B cell (primary cell): ENCODE data around the gene ZFP92. TPM values are rescaled to one million over a fixed set of nuclear protein-coding genes. Genes with fewer than 3 reads are reported as not detected.

Source experiments
- ATAC-seq: fragments of 200-7000 bp; cut with Tn5 transposase; one replicate; pipeline ENCODE4 v1.10.0; 2021; ENCODE audit warnings: low read depth, mild to moderate bottlenecking, moderate number of reproducible peaks, moderate library complexity
- CTCF ChIA-PET: fragments of 350-600 bp; sonication (Branson Sonifier 250); formaldehyde crosslinking; loops from one replicate; lab custom pipeline; 2021; ENCODE audit warnings: antibody characterized with exemption, inconsistent platforms; lab: Charles Lee
- POLR2A ChIA-PET: fragments of 350-600 bp; sonication (Branson Sonifier 250); formaldehyde crosslinking; loops from one replicate; lab custom pipeline; 2021; ENCODE audit warnings: antibody characterized with exemption; lab: Charles Lee
- DNase-seq: peaks from one replicate; pipeline ENCODE4 v3.0.0; 2013
- H2AFZ ChIP-seq: 2 replicates; pipeline ENCODE4 v1.6.1; 2012; ENCODE audit warnings: mild to moderate bottlenecking, low read depth, low read length; ENCODE audit not compliant: insufficient read depth, poor library complexity, severe bottlenecking
- H3K27ac ChIP-seq, 2 donors: 1 replicate in 1 of 2; 2 replicates in 1 of 2; pipeline ENCODE4 v1.5.1; 2012 to 2013; ENCODE audit warnings: low read length in 2 of 2, mild to moderate bottlenecking in 2 of 2, moderate library complexity in 1 of 2
- H3K27me3 ChIP-seq, 4 experiments: fragments of 200-600 bp in 1 of 4; sonication (generic) in 1 of 4; replicated peaks in 1 of 4; 1 replicate in 2 of 4; 2 replicates in 2 of 4; pipeline versions ENCODE4 v1.6.1 to v1.7.0; 2013 to 2016; ENCODE audit warnings: low read length in 3 of 4, mild to moderate bottlenecking in 2 of 4, mixed read lengths in 1 of 4, moderate library complexity in 1 of 4; ENCODE audit not compliant: insufficient read depth in 4 of 4, control insufficient read depth in 3 of 4; ENCODE audit errors: control extremely low read depth in 1 of 4
- H3K36me3 ChIP-seq, 2 experiments: replicated peaks in 1 of 2; 1 replicate in 1 of 2; 2 replicates in 1 of 2; pipeline versions ENCODE4 v1.6.1 to v1.7.1; 2013; ENCODE audit warnings: low read length in 1 of 2; ENCODE audit not compliant: insufficient read depth in 2 of 2, control insufficient read depth in 1 of 2; ENCODE audit errors: control extremely low read depth in 1 of 2, extremely low read depth in 1 of 2
- H3K4me1 ChIP-seq, 2 donors: fragments of 200-600 bp in 1 of 2; sonication (generic) in 1 of 2; 1 replicate in 1 of 2; 2 replicates in 1 of 2; pipeline versions ENCODE4 v1.5.1 to v1.6.1; 2013 to 2017; ENCODE audit warnings: low read length in 2 of 2; ENCODE audit not compliant: control insufficient read depth in 2 of 2, insufficient read depth in 2 of 2
- H3K4me2 ChIP-seq: replicated peaks from 2 replicates; pipeline ENCODE3; 2012; ENCODE audit warnings: mild to moderate bottlenecking, low read depth, low read length; ENCODE audit not compliant: poor library complexity, severe bottlenecking
- H3K4me3 ChIP-seq, 5 experiments: fragments of 200-600 bp in 1 of 5; sonication (generic) in 1 of 5; 1 replicate in 3 of 5; 2 replicates in 2 of 5; pipeline versions ENCODE4 v1.5.1 to v1.7.0; 2011 to 2016; ENCODE audit warnings: low read length in 4 of 5, mild to moderate bottlenecking in 4 of 5, low read depth in 2 of 5, control low read depth in 1 of 5, moderate library complexity in 1 of 5; ENCODE audit not compliant: insufficient read depth in 1 of 5; ENCODE audit errors: control extremely low read depth in 1 of 5, extremely low read depth in 1 of 5
- H3K79me2 ChIP-seq: fragments of 200-600 bp; sonication (generic); one replicate; pipeline ENCODE4 v1.6.0; 2016; ENCODE audit warnings: low read length; ENCODE audit not compliant: control insufficient read depth, insufficient read depth
- H3K9ac ChIP-seq: fragments of 200-600 bp; sonication (generic); 2 replicates; pipeline ENCODE4 v1.6.1; 2017; ENCODE audit warnings: mild to moderate bottlenecking, low read length, moderate library complexity
- H3K9me3 ChIP-seq, 3 donors: one replicate each; pipeline versions ENCODE4 v1.6.1 to v1.7.1; 2013; ENCODE audit warnings: low read length in 2 of 3; ENCODE audit not compliant: control insufficient read depth in 2 of 3, insufficient read depth in 1 of 3; ENCODE audit errors: control extremely low read depth in 1 of 3
- H4K20me1 ChIP-seq: 2 replicates; pipeline ENCODE4 v1.6.0; 2012; ENCODE audit warnings: mild to moderate bottlenecking, low read length; ENCODE audit not compliant: insufficient read depth, control insufficient read depth, poor library complexity, severe bottlenecking
- H3K27ac Mint-ChIP-seq: one replicate; pipeline ENCODE4 v1.8.0; 2021; ENCODE audit warnings: mixed read lengths
- H3K27me3 Mint-ChIP-seq: one replicate; pipeline ENCODE4 v1.8.0; 2021; ENCODE audit warnings: mixed read lengths
- H3K4me1 Mint-ChIP-seq: one replicate; pipeline ENCODE4 v1.8.0; 2021; ENCODE audit warnings: mixed read lengths
- H3K4me3 Mint-ChIP-seq: one replicate; pipeline ENCODE4 v1.8.0; 2021; ENCODE audit warnings: mixed read lengths
- H3K9me3 Mint-ChIP-seq: one replicate; pipeline ENCODE4 v1.8.0; 2022; ENCODE audit warnings: mixed read lengths; ENCODE audit not compliant: insufficient read depth
- EZH2 ChIP-seq: IDR thresholded peaks from 2 replicates; pipeline ENCODE4 v1.6.1; 2012; ENCODE audit warnings: borderline replicate concordance, low read depth, mild to moderate bottlenecking, moderate library complexity, low read length; ENCODE audit not compliant: insufficient read depth, poor library complexity, severe bottlenecking
- WGBS: methylation state at CpG from one replicate; pipeline ENCODE4 v1.1.5; 2013; ENCODE audit warnings: missing lambda C conversion rate; ENCODE audit not compliant: insufficient coverage; 5-methylcytosine and 5-hydroxymethylcytosine counted together
- intact Hi-C: fragments of 100-400 bp; cut with micrococcal nuclease; formaldehyde crosslinking; loops from one replicate; pipeline ENCODE4 v1.10.0; 2022
- polyA plus RNA-seq: library from polyadenylated mRNA; depleted of rRNA; stranded (reverse); fragments of >200 nt; gene quantifications from 2 replicates; pipeline ENCODE4 v1.2.3, GENCODE V29; 2012
- total RNA-seq, 2 donors: library from RNA; stranded (reverse); fragments of 120-200 nt in 1 of 2; gene quantifications; 1 replicate in 1 of 2; 2 replicates in 1 of 2; pipeline versions ENCODE4 v1.2.3 to v1.2.4, GENCODE V29; 2013 to 2022
- TF ChIP-seq, protein P1 (sequence below): fragments of 200-600 bp; IDR thresholded peaks from one replicate; pipeline ENCODE4 v1.8.0; 2022; ENCODE audit warnings: antibody characterized with exemption, mild to moderate bottlenecking

Gene ZFP92
- total and polyA plus RNA-seq, 2 donors (not counting 1 experiment from before 2014, with no cell fraction given), result 0.24 to 1.6 TPM

DNA sequence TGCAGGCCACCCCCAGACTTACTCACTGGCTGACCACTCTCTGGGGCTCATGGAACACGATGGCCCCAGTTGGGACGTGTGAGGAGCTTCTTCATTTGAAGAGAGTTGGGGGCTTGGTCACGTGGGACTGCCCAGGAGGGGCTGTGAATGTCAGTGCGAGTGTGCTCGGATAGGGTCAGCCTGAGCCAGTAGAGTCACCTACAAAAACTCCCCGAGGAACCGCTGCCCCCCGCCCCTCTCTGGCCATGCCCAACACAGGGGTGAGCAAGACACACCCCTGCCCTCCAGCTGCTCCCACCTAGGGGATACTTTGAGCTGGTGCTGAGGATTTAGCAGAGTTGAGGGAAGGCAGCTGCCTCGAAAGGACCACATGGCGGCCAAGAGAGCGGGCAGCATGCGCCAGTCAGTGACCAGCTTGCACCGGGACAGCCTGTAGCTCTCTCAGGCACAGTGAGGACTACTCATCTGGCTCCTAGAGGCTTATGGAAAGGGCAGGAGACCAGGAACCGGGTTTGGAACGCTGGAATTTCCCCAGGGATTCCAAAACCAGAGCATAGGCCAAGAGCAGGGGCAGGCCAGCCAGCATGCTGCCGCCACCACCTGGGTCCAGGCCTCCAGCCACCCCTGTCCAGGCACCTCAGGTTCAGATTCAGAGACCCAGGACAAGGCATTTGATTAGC is 18.5 kb upstream of the ZFP92 start:
- ChIA-PET CTCF (no interaction called here), POLR2A (no interaction called here)
- no peak overlapping the region for H3K4me2 ChIP-seq
- intact Hi-C loops, result no loop called here
- H3K79me2 ChIP-seq, result no peaks in the 10 kb centered on the region
- no peak overlapping the region for H3K27ac ChIP-seq
- H3K9me3 ChIP-seq, result no peaks in the 10 kb centered on the region
- no peak overlapping the region for H2AFZ ChIP-seq
- no peak overlapping the region for H3K4me3 ChIP-seq
- H3K27me3 ChIP-seq, result no peaks in the 10 kb centered on the region
- WGBS, result 99% methylated on average over 9 of the region's 16 CpGs
- Mint-ChIP-seq H3K27ac (no peak overlapping the region), H3K9me3 (no peaks in the 10 kb centered on the region), H3K4me3 (no peak overlapping the region), H3K27me3 (no peaks in the 10 kb centered on the region), H3K4me1 (no peaks in the 10 kb centered on the region)
- no peak for ATAC-seq
- H4K20me1 ChIP-seq, result no peaks in the 10 kb centered on the region
- H3K36me3 ChIP-seq, result no peaks in the 10 kb centered on the region
- TF ChIP-seq, protein P1, sequence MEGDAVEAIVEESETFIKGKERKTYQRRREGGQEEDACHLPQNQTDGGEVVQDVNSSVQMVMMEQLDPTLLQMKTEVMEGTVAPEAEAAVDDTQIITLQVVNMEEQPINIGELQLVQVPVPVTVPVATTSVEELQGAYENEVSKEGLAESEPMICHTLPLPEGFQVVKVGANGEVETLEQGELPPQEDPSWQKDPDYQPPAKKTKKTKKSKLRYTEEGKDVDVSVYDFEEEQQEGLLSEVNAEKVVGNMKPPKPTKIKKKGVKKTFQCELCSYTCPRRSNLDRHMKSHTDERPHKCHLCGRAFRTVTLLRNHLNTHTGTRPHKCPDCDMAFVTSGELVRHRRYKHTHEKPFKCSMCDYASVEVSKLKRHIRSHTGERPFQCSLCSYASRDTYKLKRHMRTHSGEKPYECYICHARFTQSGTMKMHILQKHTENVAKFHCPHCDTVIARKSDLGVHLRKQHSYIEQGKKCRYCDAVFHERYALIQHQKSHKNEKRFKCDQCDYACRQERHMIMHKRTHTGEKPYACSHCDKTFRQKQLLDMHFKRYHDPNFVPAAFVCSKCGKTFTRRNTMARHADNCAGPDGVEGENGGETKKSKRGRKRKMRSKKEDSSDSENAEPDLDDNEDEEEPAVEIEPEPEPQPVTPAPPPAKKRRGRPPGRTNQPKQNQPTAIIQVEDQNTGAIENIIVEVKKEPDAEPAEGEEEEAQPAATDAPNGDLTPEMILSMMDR, result no peak
- no peak for TF ChIP-seq EZH2
- DNase-seq, result no peak
- no peak overlapping the region for H3K9ac ChIP-seq
- H3K4me1 ChIP-seq, result no peaks in the 10 kb centered on the region

DNA sequence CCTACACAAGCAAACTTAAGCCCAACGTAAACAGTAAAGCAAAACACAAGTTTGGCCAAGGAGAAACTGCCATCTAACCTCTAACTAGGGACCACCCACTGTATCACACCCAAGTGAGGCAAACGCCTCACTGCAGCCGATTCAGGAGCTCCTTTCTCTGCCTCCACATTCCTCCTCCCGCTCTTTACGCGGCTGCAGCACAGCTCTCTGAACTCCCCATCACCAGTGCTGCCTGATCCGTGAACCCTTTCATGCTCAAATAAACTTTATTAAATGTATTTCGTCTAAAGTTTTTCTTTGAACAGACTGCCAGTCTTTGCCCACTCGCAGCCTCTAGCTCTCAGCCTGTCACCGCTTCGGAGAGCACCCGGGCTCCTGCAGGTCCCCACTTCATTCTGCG is 16.7 kb upstream of the ZFP92 start:
- Mint-ChIP-seq H3K27ac (no peak overlapping the region), H3K9me3 (no peaks in the 10 kb centered on the region), H3K27me3 (no peaks in the 10 kb centered on the region), H3K4me1 (peaks cover 1% of the 10 kb centered on the region), H3K4me3 (no peak overlapping the region)
- H3K36me3 ChIP-seq, result no peaks in the 10 kb centered on the region
- no peaks in the 10 kb centered on the region for H4K20me1 ChIP-seq
- no peak overlapping the region for H2AFZ ChIP-seq
- H3K27ac ChIP-seq, result no peak overlapping the region
- no peak overlapping the region for H3K9ac ChIP-seq
- H3K79me2 ChIP-seq, result no peaks in the 10 kb centered on the region
- no peak overlapping the region for H3K4me2 ChIP-seq
- intact Hi-C loops, result no loop called here
- H3K4me3 ChIP-seq, result no peak overlapping the region
- no peak for DNase-seq
- POLR2A ChIA-PET, result no interaction called here
- TF ChIP-seq, protein P1, result no peak
- no peak for TF ChIP-seq EZH2
- H3K27me3 ChIP-seq, result no peaks in the 10 kb centered on the region
- no peak for ATAC-seq
- WGBS, result 95% methylated on average over 9 of the region's 13 CpGs
- no peaks in the 10 kb centered on the region for H3K4me1 ChIP-seq
- CTCF ChIA-PET, result no interaction called here
- H3K9me3 ChIP-seq, result no peaks in the 10 kb centered on the region
